ENCODE data around the gene CRHR2. TPM values are rescaled to one million over a fixed set of nuclear protein-coding genes. Genes with fewer than 3 reads are reported as not detected.

The CRHR2 gene
- total and polyA plus RNA-seq, 5 experiments from 2014 or later = 0.06 TPM; not detected in 4

GRCh38 chr7:30618080-30618676 is 64.1 kb downstream of the CRHR2 start:
- POLR2A ChIA-PET = no interaction called here
- Mint-ChIP-seq H3K27me3 (no peaks in the 10 kb centered on the region), H3K36me3 (peaks cover 9 to 92% (median 36%) of the 10 kb centered on the region in 3 donors), H3K9me3 (no peaks in the 10 kb centered on the region), H3K27ac (peak overlapping the region in 1 of 10 donors; percentile 34), H3K4me1 (peaks cover 0 to 10% (median 5%) of the 10 kb centered on the region in 4 donors), H3K4me3 (no peak overlapping the region)
- no peak for ATAC-seq
- DNase-seq = no peak

GRCh38 chr7:30617359-30617758 is 64.9 kb downstream of the CRHR2 start:
- Mint-ChIP-seq H3K36me3 (peaks cover 14 to 92% (median 37%) of the 10 kb centered on the region in 3 donors), H3K4me1 (peaks cover 0 to 15% (median 7%) of the 10 kb centered on the region in 4 donors), H3K4me3 (no peak overlapping the region), H3K27ac (no peak overlapping the region), H3K9me3 (no peaks in the 10 kb centered on the region), H3K27me3 (no peaks in the 10 kb centered on the region)
- ATAC-seq = no peak
- POLR2A ChIA-PET = interaction anchor here (0.5 kb wide), 1 partner anchor 269 kb away, joined by 3 read pairs; no protein-coding TSS in a partner anchor
- no peak for DNase-seq

- ATAC-seq = no peak
- POLR2A ChIA-PET = no interaction called here
- peaks cover 0 to 15% (median 7%) of the 10 kb centered on the region in 4 donors for H3K4me1 Mint-ChIP-seq
- no peak overlapping the region for H3K27ac Mint-ChIP-seq
- no peaks in the 10 kb centered on the region for H3K27me3 Mint-ChIP-seq
- DNase-seq = no peak
- H3K9me3 Mint-ChIP-seq = no peaks in the 10 kb centered on the region
- no peak overlapping the region for H3K4me3 Mint-ChIP-seq
- H3K36me3 Mint-ChIP-seq = peaks cover 14 to 92% (median 36%) of the 10 kb centered on the region in 3 donors
These were observed 65.9 kb downstream of the CRHR2 start for GRCh38 chr7:30616318-30616717.

- ATAC-seq = no peak
- Mint-ChIP-seq H3K9me3 (no peaks in the 10 kb centered on the region), H3K36me3 (peaks cover 14 to 93% (median 35%) of the 10 kb centered on the region in 3 donors), H3K4me1 (peaks cover 0 to 22% (median 7%) of the 10 kb centered on the region in 4 donors), H3K27ac (peak overlapping the region in 9 of 10 donors; percentile 12 to 60 (median 42)), H3K4me3 (no peak overlapping the region), H3K27me3 (no peaks in the 10 kb centered on the region)
- POLR2A ChIA-PET = interaction anchor here (1.0 kb wide), 1 partner anchor 20 kb away, joined by 3 read pairs; no protein-coding TSS in a partner anchor
- DNase-seq = no peak
These were observed 68.6 kb downstream of the CRHR2 start for GRCh38 chr7:30613366-30614325.

- Mint-ChIP-seq H3K4me3 (no peak overlapping the region), H3K36me3 (peaks cover 14 to 94% (median 33%) of the 10 kb centered on the region in 3 donors), H3K9me3 (no peaks in the 10 kb centered on the region), H3K27ac (peak overlapping the region in 4 of 10 donors; percentile 12 to 69 (median 42)), H3K4me1 (peaks cover 0 to 23% (median 7%) of the 10 kb centered on the region in 4 donors), H3K27me3 (no peaks in the 10 kb centered on the region)
- ATAC-seq = no peak
- POLR2A ChIA-PET = interaction anchor here (1.0 kb wide), 1 partner anchor 19 kb away, joined by 3 read pairs; no protein-coding TSS in a partner anchor
- no peak for DNase-seq
These were observed 69.5 kb downstream of the CRHR2 start for GRCh38 chr7:30612658-30613265.

- POLR2A ChIA-PET = interaction anchor here (0.6 kb wide), 1 partner anchor 42 kb away, joined by 5 read pairs; no protein-coding TSS in a partner anchor
- H3K9me3 Mint-ChIP-seq = no peaks in the 10 kb centered on the region
- ATAC-seq (no peak), DNase-seq (no peak)
- peak overlapping the region in 2 of 10 donors; percentile 3 to 37 for H3K27ac Mint-ChIP-seq
- no peaks in the 10 kb centered on the region for H3K27me3 Mint-ChIP-seq
- H3K4me1 Mint-ChIP-seq = peaks cover 1 to 24% (median 3%) of the 10 kb centered on the region in 4 donors
- H3K4me3 Mint-ChIP-seq = no peak overlapping the region
- H3K36me3 Mint-ChIP-seq = peaks cover 4 to 91% (median 27%) of the 10 kb centered on the region in 3 donors
These were observed 76.4 kb downstream of the CRHR2 start for GRCh38 chr7:30605832-30606231.

- Mint-ChIP-seq H3K9me3 (no peaks in the 10 kb centered on the region), H3K36me3 (peaks cover 4 to 92% (median 31%) of the 10 kb centered on the region in 3 donors), H3K27ac (no peak overlapping the region), H3K4me3 (no peak overlapping the region), H3K4me1 (peaks cover 1 to 24% (median 6%) of the 10 kb centered on the region in 4 donors), H3K27me3 (no peaks in the 10 kb centered on the region)
- no peak for DNase-seq
- POLR2A ChIA-PET = interaction anchor here (0.7 kb wide), 1 partner anchor 154 kb away, joined by 3 read pairs; no protein-coding TSS in a partner anchor
- no peak for ATAC-seq
These were observed 77.4 kb downstream of the CRHR2 start for GRCh38 chr7:30604901-30605300.

Other genes with a start within 250 kb of the CRHR2 start
- gene NOD1, start 203.7 kb downstream of the CRHR2 start, total RNA-seq = 10 to 100 TPM; 16.9 to 18.9 TPM
- 1 to 10 TPM; 5.7 to 9.3 (median 6.4) TPM for gene NOD1, start 203.7 kb downstream of the CRHR2 start, polyA plus RNA-seq
- gene GGCT, start 177.6 kb downstream of the CRHR2 start, total RNA-seq = 10 to 100 TPM; 13.8 to 15.7 TPM
- 10 to 100 TPM; 26.0 to 28.2 (median 27.0) TPM for gene GGCT, start 177.6 kb downstream of the CRHR2 start, polyA plus RNA-seq
- 100 to 1,000 TPM; 121 to 130 TPM for gene GARS1, start 87.6 kb downstream of the CRHR2 start, total RNA-seq
- 100 to 1,000 TPM in 1 of 3 donors, 10 to 100 TPM in 2; 64.4 to 102 (median 73.0) TPM for gene GARS1, start 87.6 kb downstream of the CRHR2 start, polyA plus RNA-seq
- gene INMT, start 69.7 kb upstream of the CRHR2 start, total RNA-seq = under 1 TPM; 0.52 to 0.77 TPM
- not detected for gene INMT, start 69.7 kb upstream of the CRHR2 start, polyA plus RNA-seq
- gene MINDY4, start 89.0 kb upstream of the CRHR2 start, total RNA-seq = 1 to 10 TPM in 1 of 2 experiments, under 1 TPM in 1; 0.94 to 1.5 TPM
- under 1 TPM; 0.44 to 0.84 (median 0.81) TPM for gene MINDY4, start 89.0 kb upstream of the CRHR2 start, polyA plus RNA-seq
- gene AQP1, start 229.4 kb upstream of the CRHR2 start, total RNA-seq = under 1 TPM; 0.23 to 0.33 TPM
- not detected for gene AQP1, start 229.4 kb upstream of the CRHR2 start, polyA plus RNA-seq

Data from naive thymus-derived CD8-positive, alpha-beta T cell (primary cell).